Activated T-cell treated with anti-CD3 and anti-CD28 coated beads, Interleukin-2, amount 50 U/mL, for 4 hours (primary cell): ENCODE results near the gene CDC26. TPM values are rescaled to one million over a fixed set of nuclear protein-coding genes. Genes with fewer than 3 reads are reported as not detected.
A peak's percentile ranks its signal among the peaks of the same experiment; 100 is the strongest.

Experiments
- ATAC-seq, 2 donors: fragments of 200-7000 bp; cut with Tn5 transposase; one replicate each; pipeline ENCODE4 v1.10.0; 2021
- DNase-seq: peaks from one replicate; pipeline ENCODE4 v3.0.0-alpha.2; 2020
- H3K27me3 Mint-ChIP-seq: one replicate; pipeline ENCODE4 v1.8.0; 2021; ENCODE audit warnings: low read depth, mixed read lengths
- H3K36me3 Mint-ChIP-seq: one replicate; pipeline ENCODE4 v1.8.0; 2022; ENCODE audit warnings: mixed read lengths; ENCODE audit not compliant: insufficient read depth
- H3K4me1 Mint-ChIP-seq: one replicate; pipeline ENCODE4 v1.8.0; 2021; ENCODE audit warnings: low read depth, mixed read lengths
- H3K4me3 Mint-ChIP-seq: one replicate; pipeline ENCODE4 v1.8.0; 2021; ENCODE audit warnings: mild to moderate bottlenecking, moderate library complexity, mixed read lengths
- H3K9me3 Mint-ChIP-seq: one replicate; pipeline ENCODE4 v1.8.0; 2021; ENCODE audit warnings: mixed read lengths
- total RNA-seq, 3 donors: library from RNA; stranded (reverse); gene quantifications; one replicate each; pipeline ENCODE4 v1.2.1, GENCODE V29; 2021

Gene CDC26
- total RNA-seq = 10 to 100 TPM; 53.7 to 64.8 (median 60.3) TPM

DNA sequence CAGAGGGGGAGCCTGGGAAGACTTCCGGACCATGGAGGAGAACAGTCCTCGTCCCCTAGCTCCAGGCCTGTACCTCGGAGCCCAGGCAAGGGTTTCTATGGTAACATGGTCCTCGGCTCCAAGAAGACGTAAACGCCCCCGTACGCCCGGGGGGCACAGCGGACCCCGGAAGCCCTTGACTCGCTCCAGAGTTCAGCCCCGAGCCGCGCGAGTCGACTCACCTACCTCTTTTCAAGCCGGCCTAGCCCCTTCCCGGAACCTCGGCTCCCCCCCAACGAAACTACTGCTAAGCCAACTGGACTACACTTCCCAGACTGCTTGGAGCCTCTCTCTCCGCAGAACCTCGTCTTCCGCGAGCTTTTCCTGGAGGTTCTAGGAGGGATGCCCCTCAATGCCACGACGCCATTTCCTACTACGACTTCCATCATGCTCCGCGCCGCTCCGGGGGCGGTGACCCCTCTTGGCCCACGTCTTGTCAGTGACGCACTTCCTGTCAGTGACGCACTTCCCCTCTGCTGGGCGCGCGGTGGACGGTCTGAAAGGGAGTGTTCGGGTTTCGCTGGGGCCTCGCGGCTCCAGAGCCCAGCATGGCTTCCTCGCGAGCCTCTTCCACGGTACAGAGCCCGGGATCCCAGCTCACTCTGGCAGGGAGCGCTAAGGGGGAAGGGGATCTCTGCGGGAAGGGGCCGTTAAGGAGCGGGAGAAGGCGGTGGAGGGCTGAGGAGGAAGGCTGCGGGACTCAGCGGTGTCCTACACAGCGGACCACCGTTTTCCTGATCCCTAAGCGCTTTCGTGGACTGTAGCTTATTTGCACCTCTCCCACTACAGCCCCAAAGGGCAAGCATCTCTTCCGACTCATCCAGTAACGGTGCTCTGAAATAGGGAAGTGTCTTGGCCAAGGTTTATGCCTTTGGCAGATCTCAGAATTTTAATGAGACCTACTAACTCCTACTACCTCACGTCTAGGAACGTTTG, at the start of gene CDC26, which contains the start of gene PRPF4:
TSS of gene CDC26 (minus strand) at position 416 of the 975 bp plus-strand sequence. CDS start 3,065 bp downstream, outside the sequence.
TSS of gene PRPF4 (plus strand) at position 502 of the 975 bp plus-strand sequence. CDS start at position 588, 86 bp downstream.
- H3K36me3 Mint-ChIP-seq = peaks cover 43% of the 10 kb centered on the region
- peak; percentile 93 for ATAC-seq
- DNase-seq = peak; percentile 92
- H3K4me1 Mint-ChIP-seq = peaks cover 28% of the 10 kb centered on the region
- no peak within 1 kb of the TSS for H3K4me3 Mint-ChIP-seq
- H3K27me3 Mint-ChIP-seq = no peaks in the 10 kb centered on the region
- H3K9me3 Mint-ChIP-seq = no peaks in the 10 kb centered on the region

DNA sequence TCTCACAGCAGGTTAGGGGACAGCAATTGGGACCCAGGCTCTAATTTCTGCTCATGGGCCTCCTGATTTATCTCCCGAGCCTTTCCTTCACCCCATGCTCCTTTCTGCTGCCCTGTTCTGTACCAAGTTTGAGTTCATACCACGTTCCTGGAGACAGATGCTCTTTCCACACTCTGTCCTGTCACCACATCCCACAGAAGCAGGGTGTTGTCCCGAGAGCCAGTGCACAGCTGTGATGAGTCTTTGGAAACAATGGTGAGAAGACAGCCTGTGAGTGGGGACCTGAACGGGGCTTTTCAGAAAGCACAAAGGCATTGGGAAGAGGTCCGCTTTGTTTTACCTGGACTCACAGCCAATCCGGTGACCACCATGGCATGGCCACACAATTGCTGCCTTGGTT, 47.3 kb upstream of the CDC26 start:
- no peaks in the 10 kb centered on the region for H3K9me3 Mint-ChIP-seq
- DNase-seq = no peak
- no peak overlapping the region for H3K4me3 Mint-ChIP-seq
- H3K27me3 Mint-ChIP-seq = no peaks in the 10 kb centered on the region
- H3K36me3 Mint-ChIP-seq = no peaks in the 10 kb centered on the region
- no peaks in the 10 kb centered on the region for H3K4me1 Mint-ChIP-seq
- ATAC-seq = no peak

DNA sequence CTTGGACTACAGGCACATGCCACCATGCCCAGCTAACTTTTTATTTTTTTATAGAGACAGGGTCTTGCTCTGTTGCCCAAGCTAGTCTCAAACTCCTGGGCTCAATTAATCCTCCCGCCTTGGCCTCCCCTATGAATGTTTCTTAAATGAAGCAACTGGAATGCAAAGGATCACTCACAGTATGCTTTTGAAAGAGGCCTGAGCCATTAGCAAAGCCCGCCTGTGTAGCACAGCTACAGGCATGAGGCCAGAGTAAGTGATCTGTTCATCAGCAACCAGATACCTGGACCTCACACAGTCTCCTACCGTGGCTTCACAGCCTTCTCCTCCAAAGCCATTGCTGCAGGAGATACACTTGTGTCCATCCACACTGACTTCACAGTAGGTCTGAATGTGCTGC, 44.7 kb upstream of the CDC26 start:
- Mint-ChIP-seq H3K4me3 (no peak overlapping the region), H3K27me3 (peaks cover 7% of the 10 kb centered on the region), H3K36me3 (no peaks in the 10 kb centered on the region), H3K4me1 (no peaks in the 10 kb centered on the region), H3K9me3 (no peaks in the 10 kb centered on the region)
- ATAC-seq = no peak
- DNase-seq = no peak

DNA sequence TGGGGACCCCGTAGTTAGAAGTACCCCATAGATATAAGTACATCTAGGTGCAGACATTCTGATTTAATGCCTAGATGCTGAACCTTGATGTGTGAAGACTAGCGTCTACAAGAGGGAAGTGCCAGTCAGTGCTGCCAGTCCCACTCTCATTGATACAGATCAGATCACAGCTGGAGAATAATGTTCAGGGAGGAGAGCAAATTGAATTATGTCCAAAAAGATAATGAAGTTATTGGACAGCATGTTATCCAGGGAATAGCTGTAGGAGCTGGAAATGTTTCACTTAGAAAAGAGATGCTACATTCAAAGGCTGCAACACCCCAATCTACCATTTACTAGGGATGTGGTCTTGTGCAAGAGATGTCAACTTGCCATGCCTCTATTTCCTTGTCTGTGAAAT, 43.7 kb upstream of the CDC26 start:
- Mint-ChIP-seq H3K4me1 (no peaks in the 10 kb centered on the region), H3K4me3 (no peak overlapping the region), H3K9me3 (no peaks in the 10 kb centered on the region), H3K36me3 (no peaks in the 10 kb centered on the region), H3K27me3 (peaks cover 9% of the 10 kb centered on the region)
- no peak for ATAC-seq
- DNase-seq = no peak

DNA sequence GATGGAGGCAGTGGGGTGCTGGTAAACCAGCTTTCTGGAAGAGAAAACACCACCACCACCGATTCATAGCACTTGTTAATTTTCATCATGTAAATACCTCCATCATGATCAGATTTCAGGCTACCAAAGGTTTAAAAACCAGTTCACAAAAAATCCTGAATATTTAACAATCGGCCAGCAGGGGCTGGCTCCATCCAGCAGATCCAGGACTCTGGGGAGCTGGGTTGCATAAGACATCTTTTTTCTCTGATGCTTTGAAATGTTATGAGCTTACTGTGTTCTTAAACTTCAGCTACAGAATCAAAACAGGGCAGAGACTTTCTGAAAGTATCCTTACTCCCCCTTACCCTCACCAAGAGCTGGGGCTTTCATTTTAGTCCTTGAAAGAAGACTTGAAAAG, 42.4 kb upstream of the CDC26 start:
- H3K27me3 Mint-ChIP-seq = peaks cover 9% of the 10 kb centered on the region
- no peaks in the 10 kb centered on the region for H3K36me3 Mint-ChIP-seq
- H3K9me3 Mint-ChIP-seq = no peaks in the 10 kb centered on the region
- ATAC-seq (no peak), DNase-seq (no peak)
- no peak overlapping the region for H3K4me3 Mint-ChIP-seq
- no peaks in the 10 kb centered on the region for H3K4me1 Mint-ChIP-seq

DNA sequence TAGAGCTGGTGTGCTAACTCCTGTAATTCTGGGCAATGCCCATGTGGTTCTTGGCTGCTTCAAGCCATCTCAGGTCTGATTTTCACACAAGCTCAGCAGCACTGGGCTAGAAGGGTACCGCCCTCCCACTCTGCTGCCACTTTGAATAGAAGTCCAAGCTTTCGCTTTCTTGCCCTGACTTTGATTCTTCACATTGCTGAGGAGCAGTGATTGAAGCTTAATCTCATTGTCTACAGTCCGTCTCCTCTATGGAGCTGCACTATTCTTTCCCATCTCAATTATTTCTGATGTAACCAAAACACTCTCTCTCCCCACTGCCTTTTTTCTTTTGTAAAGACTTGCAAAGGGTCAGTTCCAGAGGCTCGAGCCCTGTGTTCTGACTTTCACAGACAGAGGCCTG, 40.7 kb upstream of the CDC26 start:
- no peaks in the 10 kb centered on the region for H3K36me3 Mint-ChIP-seq
- no peak for ATAC-seq

DNA sequence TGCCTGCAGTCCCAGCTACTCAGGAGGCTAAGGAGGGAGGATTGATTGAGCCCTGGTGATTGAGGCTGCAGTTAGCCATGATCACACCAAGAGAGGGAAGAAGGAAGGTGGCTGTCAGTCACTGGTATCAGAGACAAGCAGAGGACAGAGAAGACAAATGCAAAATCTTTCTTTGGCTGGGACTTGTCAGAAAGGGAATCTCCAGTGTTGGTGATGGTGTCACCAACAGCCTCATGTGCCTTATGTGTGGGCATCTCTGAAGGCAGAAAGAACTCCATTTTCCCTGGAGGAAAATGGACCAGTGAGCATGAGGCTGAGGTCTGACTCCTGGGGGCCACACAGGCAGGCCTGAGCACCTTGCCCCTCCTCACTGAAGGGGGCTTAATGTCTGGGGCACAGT, 39.9 kb upstream of the CDC26 start:
- no peaks in the 10 kb centered on the region for H3K4me1 Mint-ChIP-seq
- no peaks in the 10 kb centered on the region for H3K9me3 Mint-ChIP-seq
- H3K36me3 Mint-ChIP-seq = no peaks in the 10 kb centered on the region
- no peak for ATAC-seq
- no peak overlapping the region for H3K4me3 Mint-ChIP-seq
- DNase-seq = no peak
- H3K27me3 Mint-ChIP-seq = peaks cover 9% of the 10 kb centered on the region

More for the DNA sequence above, 40.7 kb upstream of the CDC26 start:
- Mint-ChIP-seq H3K9me3 (no peaks in the 10 kb centered on the region), H3K27me3 (peaks cover 9% of the 10 kb centered on the region), H3K4me3 (no peak overlapping the region), H3K4me1 (no peaks in the 10 kb centered on the region)
- no peak for DNase-seq

DNA sequence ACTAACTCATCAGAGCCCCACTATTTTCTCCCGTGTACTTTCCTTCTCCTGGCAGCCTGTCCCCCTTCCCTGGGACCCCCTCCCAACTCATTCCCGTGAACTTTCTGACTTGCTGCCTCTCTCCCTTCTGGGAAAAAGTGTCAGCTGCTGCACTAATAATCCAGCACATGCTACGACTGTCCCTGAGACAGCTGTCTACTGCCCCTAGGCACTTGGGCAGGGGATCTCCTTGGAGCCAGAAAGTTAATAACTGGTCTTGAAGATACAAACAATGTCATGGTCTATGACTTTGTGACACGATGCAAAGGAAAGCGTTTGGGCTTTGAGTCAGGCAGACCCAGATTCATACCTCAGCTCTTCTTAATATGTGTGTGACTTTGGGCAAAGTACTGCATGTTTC, 37.9 kb upstream of the CDC26 start:
- Mint-ChIP-seq H3K36me3 (no peaks in the 10 kb centered on the region), H3K4me3 (no peak overlapping the region), H3K4me1 (no peaks in the 10 kb centered on the region), H3K27me3 (peaks cover 9% of the 10 kb centered on the region), H3K9me3 (no peaks in the 10 kb centered on the region)
- DNase-seq (no peak), ATAC-seq (no peak)

DNA sequence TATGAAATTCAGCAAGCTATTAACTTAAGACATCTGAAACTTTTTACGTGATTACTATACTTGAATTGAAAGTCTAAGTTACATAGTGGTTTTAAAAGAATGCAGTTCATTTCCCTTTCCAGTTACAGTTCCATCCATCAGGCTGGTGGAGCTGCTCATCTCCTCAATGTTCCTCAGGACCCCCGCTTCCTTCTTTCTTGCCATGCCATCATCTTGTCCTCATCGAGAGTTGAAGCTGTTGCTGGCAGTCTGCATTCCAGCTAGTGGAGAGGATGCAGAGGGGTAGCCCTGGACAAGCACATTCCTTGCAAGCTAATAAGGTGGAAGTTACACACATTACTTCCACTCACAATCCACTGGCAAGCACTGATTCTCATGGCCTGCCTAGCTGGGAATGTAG, 36.6 kb upstream of the CDC26 start:
- ATAC-seq = no peak
- Mint-ChIP-seq H3K36me3 (no peaks in the 10 kb centered on the region), H3K9me3 (no peaks in the 10 kb centered on the region), H3K4me3 (no peak overlapping the region), H3K4me1 (no peaks in the 10 kb centered on the region), H3K27me3 (peaks cover 7% of the 10 kb centered on the region)
- DNase-seq = no peak

DNA sequence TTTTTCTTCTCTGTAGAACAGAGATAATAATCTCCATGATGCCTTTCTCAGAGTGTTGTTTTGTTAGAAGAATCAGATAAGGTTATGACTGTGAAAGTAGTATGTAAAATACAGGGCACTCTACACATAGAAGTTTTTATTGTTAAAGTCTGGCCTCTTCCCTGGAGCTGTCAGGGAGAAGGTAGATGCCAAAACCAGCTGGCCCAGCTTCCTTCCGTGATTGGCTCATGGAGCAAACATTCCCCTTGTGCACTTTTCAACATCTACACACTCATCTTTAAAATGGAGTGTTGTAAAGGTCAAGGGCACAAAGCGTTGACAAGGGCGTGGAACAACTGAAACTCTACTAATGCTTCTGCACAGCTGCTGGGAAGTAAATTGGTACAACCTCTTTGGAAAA, 35.2 kb upstream of the CDC26 start:
- Mint-ChIP-seq H3K4me3 (no peak overlapping the region), H3K36me3 (no peaks in the 10 kb centered on the region), H3K27me3 (peaks cover 3% of the 10 kb centered on the region), H3K9me3 (no peaks in the 10 kb centered on the region), H3K4me1 (no peaks in the 10 kb centered on the region)
- ATAC-seq (no peak), DNase-seq (no peak)

DNA sequence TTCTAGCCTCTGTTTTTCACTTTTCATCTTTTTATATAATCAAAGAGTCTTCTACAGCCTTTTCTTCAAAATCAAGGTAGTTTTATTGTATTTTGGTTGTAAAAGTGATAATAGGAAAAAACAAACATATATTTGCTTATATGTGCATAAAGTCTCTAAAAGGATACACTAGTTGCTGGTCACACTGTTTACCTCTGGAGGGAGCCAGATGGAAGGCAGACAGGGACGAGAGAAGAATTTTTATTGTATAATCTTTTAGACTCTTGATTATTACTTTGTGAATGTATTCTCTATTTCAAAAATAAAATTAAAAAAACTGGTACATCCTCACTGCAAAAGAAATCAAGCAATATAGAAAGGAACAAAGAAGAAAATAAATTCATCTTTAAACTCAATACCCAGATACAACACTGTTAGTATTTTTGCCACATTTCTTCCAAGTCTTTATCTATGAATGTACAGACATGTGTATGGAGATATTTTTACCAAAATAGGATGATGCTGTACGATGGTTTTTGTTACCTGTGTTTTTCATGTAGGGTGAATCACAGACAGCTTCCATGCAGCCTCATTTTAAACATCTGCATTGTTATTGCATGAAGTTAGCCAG, 33.9 kb upstream of the CDC26 start:
- Mint-ChIP-seq H3K9me3 (no peaks in the 10 kb centered on the region), H3K27me3 (peaks cover 3% of the 10 kb centered on the region), H3K4me3 (no peak overlapping the region), H3K36me3 (no peaks in the 10 kb centered on the region), H3K4me1 (no peaks in the 10 kb centered on the region)
- DNase-seq = no peak
- ATAC-seq = no peak

DNA sequence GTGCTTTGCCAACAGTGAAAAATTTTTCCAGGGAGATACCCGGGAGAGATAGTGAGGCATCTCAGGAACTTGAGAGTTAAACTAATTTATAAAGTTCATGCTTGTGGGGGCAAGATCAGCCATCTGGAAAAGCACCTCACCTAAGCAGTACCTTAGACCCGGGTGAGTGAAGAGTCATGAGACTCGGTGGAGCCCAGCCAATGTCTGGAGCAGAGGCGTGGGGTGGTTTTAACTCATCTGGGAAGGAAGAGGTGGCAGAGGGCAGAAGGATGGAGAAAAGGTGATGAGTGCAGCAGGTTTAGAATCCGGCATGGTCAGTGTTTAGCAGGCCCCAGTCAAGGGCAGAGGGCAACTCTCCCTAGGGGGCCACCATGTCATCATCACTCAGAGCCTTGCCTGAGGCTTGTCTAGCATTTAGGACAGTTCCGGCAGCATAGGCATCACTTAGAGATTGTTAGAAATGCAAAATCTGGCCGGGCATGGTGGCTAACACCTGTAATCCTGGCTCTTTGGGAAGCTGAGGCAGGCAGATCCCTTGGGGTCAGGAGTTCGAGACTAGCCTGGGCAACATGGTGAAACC, 32.1 kb upstream of the CDC26 start:
- H3K4me3 Mint-ChIP-seq = no peak overlapping the region
- DNase-seq (no peak), ATAC-seq (no peak)
- no peaks in the 10 kb centered on the region for H3K36me3 Mint-ChIP-seq
- no peaks in the 10 kb centered on the region for H3K4me1 Mint-ChIP-seq
- no peaks in the 10 kb centered on the region for H3K9me3 Mint-ChIP-seq
- H3K27me3 Mint-ChIP-seq = peaks cover 11% of the 10 kb centered on the region

DNA sequence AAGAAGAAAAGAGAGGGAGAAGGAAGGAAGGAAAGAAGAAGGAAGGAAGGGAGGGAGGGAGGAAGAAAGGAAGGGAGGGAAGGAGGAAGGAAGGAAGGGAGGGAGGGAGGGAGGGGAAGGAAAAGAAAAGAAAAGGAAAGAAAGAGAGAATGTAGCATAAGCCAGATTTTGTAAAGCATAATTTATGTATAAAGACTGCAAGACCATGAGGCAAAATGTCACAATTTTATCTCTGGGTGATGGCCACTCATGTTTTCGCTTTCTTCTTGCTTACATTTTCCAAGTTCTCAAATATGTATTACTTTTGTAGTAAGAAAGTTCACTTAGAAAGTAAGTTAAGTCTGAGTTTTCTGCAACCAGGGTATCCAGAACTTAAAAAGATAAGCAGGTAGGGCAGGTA, 31.2 kb upstream of the CDC26 start:
- ATAC-seq = no peak
- no peak for DNase-seq
- Mint-ChIP-seq H3K36me3 (no peaks in the 10 kb centered on the region), H3K4me1 (no peaks in the 10 kb centered on the region), H3K4me3 (no peak overlapping the region), H3K27me3 (peaks cover 11% of the 10 kb centered on the region), H3K9me3 (no peaks in the 10 kb centered on the region)

DNA sequence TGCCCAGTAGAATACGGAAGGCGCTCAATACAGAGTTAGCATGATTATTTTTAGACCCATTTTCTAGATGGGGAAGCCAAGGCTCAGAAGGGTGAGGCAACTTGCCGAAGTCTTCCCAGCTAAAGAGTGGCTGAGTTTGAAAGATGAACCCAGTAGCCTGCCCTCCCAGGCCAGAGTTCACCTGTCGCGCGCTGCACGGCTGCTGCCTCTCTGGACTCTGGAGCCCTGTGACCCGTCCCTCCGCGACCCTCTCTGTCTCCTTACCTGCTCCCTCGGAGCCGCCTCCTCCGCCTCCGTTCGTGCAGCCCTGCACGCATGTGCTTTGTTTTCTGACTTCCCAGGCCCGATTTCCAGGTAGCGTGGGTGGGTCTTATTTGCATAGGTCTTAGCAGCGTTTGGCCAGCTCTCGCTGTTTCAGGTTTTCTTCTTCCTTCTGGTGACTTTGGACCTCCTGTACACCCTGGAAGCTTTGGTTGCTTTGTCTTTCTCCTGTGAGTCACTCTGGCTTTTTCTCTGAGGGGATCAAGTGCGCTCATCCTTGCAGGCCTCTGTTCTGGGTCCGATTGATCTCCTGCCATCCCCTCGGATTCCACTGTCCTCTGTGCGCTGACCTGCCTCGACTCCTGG, 27.5 kb upstream of the CDC26 start, which contains the start of gene RNF183:
TSS of gene RNF183 (minus strand) at position 585 of the 627 bp plus-strand sequence. CDS start 5,192 bp downstream, outside the sequence.
- DNase-seq (no peak), ATAC-seq (no peak)
- no peaks in the 10 kb centered on the region for H3K4me1 Mint-ChIP-seq
- H3K27me3 Mint-ChIP-seq = peaks cover 11% of the 10 kb centered on the region
- no peak within 1 kb of the TSS for H3K4me3 Mint-ChIP-seq
- no peaks in the 10 kb centered on the region for H3K9me3 Mint-ChIP-seq
- no peaks in the 10 kb centered on the region for H3K36me3 Mint-ChIP-seq
